Calu3 (cell line): ENCODE results near the gene DNM2. TPM values are rescaled to one million over a fixed set of nuclear protein-coding genes. Genes with fewer than 3 reads are reported as not detected.

Source experiments
- BruUV-seq: library from RNA; stranded (reverse); fragments of 400-500 nt; replicated peaks from 2 replicates; lab custom pipeline; 2021; lab: Mats Ljungman, UMichigan
- CTCF ChIA-PET: fragments of 300-600 bp; sonication (Branson Sonifier 250); formaldehyde crosslinking; loops from one replicate; lab custom pipeline; 2022; ENCODE audit warnings: antibody characterized with exemption; lab: Charles Lee
- DNase-seq: peaks from one replicate; pipeline ENCODE4 v3.0.0; 2022
- H3K27ac Mint-ChIP-seq: one replicate; pipeline ENCODE4 v1.8.0; 2022; ENCODE audit warnings: mixed read lengths; ENCODE audit not compliant: unreplicated experiment
- H3K27me3 Mint-ChIP-seq: one replicate; pipeline ENCODE4 v1.8.0; 2022; ENCODE audit warnings: mixed read lengths; ENCODE audit not compliant: unreplicated experiment
- H3K36me3 Mint-ChIP-seq: one replicate; pipeline ENCODE4 v1.8.0; 2022; ENCODE audit warnings: mild to moderate bottlenecking, moderate library complexity, mixed read lengths; ENCODE audit not compliant: insufficient read depth, unreplicated experiment
- H3K4me1 Mint-ChIP-seq: one replicate; pipeline ENCODE4 v1.8.0; 2022; ENCODE audit warnings: mild to moderate bottlenecking, low read depth, mixed read lengths; ENCODE audit not compliant: unreplicated experiment
- H3K4me3 Mint-ChIP-seq: one replicate; pipeline ENCODE4 v1.8.0; 2022; ENCODE audit warnings: mild to moderate bottlenecking, low read depth, moderate library complexity, mixed read lengths; ENCODE audit not compliant: unreplicated experiment
- H3K9me3 Mint-ChIP-seq: one replicate; pipeline ENCODE4 v1.8.0; 2022; ENCODE audit warnings: low read depth, mixed read lengths; ENCODE audit not compliant: unreplicated experiment
- CTCF ChIP-seq: fragments of 200-600 bp; IDR thresholded peaks from one replicate; pipeline ENCODE4 v1.8.0; 2022; ENCODE audit warnings: antibody characterized with exemption; ENCODE audit not compliant: unreplicated experiment
- intact Hi-C: fragments of 100-400 bp; cut with micrococcal nuclease; formaldehyde crosslinking; loops from one replicate; pipeline ENCODE4 v1.10.0; 2022; ENCODE audit not compliant: unreplicated experiment
- total RNA-seq: library from RNA; stranded (reverse); gene quantifications from 2 replicates; pipeline ENCODE4 v1.2.3, GENCODE V29; 2022

Gene DNM2
- total RNA-seq, 1 experiment from 2014 or later, result 126 TPM

- no peak for TF ChIP-seq CTCF
- no peaks in the 10 kb centered on the region for H3K9me3 Mint-ChIP-seq
- BruUV-seq, result no TSS peak
- H3K27ac Mint-ChIP-seq, result no peak overlapping the region
- H3K4me1 Mint-ChIP-seq, result peaks cover 5% of the 10 kb centered on the region
- DNase-seq, result no peak
- intact Hi-C loops, result no loop called here
- CTCF ChIA-PET, result interaction anchor here (0.6 kb wide), 1 partner anchor 11 kb away, joined by 7 read pairs; the partner anchor contains the start of gene QTRT1
- H3K36me3 Mint-ChIP-seq, result peaks cover 21% of the 10 kb centered on the region
- no peaks in the 10 kb centered on the region for H3K27me3 Mint-ChIP-seq
- H3K4me3 Mint-ChIP-seq, result no peak overlapping the region
These were observed 5.8 kb upstream of the DNM2 start for GRCh38 chr19:10712045-10712444.

- intact Hi-C loops, result no loop called here
- TF ChIP-seq CTCF, result no peak
- H3K9me3 Mint-ChIP-seq, result no peaks in the 10 kb centered on the region
- H3K4me1 Mint-ChIP-seq, result peaks cover 8% of the 10 kb centered on the region
- peaks cover 28% of the 10 kb centered on the region for H3K36me3 Mint-ChIP-seq
- no TSS peak for BruUV-seq
- H3K4me3 Mint-ChIP-seq, result no peak overlapping the region
- CTCF ChIA-PET, result interaction anchor here (0.6 kb wide), 1 partner anchor 12 kb away, joined by 7 read pairs; the partner anchor contains the start of gene QTRT1
- no peaks in the 10 kb centered on the region for H3K27me3 Mint-ChIP-seq
- H3K27ac Mint-ChIP-seq, result no peak overlapping the region
- DNase-seq, result no peak
These were observed 5.1 kb upstream of the DNM2 start for GRCh38 chr19:10712754-10713153.

GRCh38 chr19:10713317-10713716 lies 4.6 kb upstream of the DNM2 start:
- intact Hi-C loops, result no loop called here
- Mint-ChIP-seq H3K27me3 (no peaks in the 10 kb centered on the region), H3K4me3 (no peak overlapping the region), H3K36me3 (peaks cover 28% of the 10 kb centered on the region), H3K27ac (no peak overlapping the region), H3K4me1 (peaks cover 8% of the 10 kb centered on the region), H3K9me3 (no peaks in the 10 kb centered on the region)
- DNase-seq, result no peak
- CTCF ChIA-PET, result interaction anchor here (0.7 kb wide), 1 partner anchor 406 kb away, joined by 9 read pairs; no protein-coding TSS in a partner anchor
- no TSS peak for BruUV-seq
- no peak for TF ChIP-seq CTCF

- H3K27me3 Mint-ChIP-seq, result no peaks in the 10 kb centered on the region
- CTCF ChIA-PET, result interaction anchor here (0.6 to 1.8 kb wide), 11 partner anchors 16 to 147 kb away, joined by 3 to 21 read pairs (median 6); partner anchors contain the start of genes QTRT1, SLC44A2 and TMED1
These were observed 874 bp upstream of the DNM2 start for GRCh38 chr19:10717054-10717355.

More at GRCh38 chr19:10717054-10717355, 874 bp upstream of the DNM2 start:
- peak overlapping the region; percentile 56 for H3K27ac Mint-ChIP-seq
- no peaks in the 10 kb centered on the region for H3K9me3 Mint-ChIP-seq
- peaks cover 35% of the 10 kb centered on the region for H3K36me3 Mint-ChIP-seq
- TF ChIP-seq CTCF, result no peak
- intact Hi-C loops, result loop anchor here (2.0 to 5.0 kb wide), 2 partner anchors 45 to 148 kb away; no protein-coding TSS in a partner anchor
- no TSS peak for BruUV-seq
- H3K4me1 Mint-ChIP-seq, result peaks cover 17% of the 10 kb centered on the region
- H3K4me3 Mint-ChIP-seq, result no peak overlapping the region
- DNase-seq, result no peak
